COLO668 (cell line): Measurements from ENCODE around the gene VEGFA.
A peak's percentile ranks its signal among the peaks of the same experiment; 100 is the strongest.

Experiments used
- DNase-seq: peaks from one replicate; lab custom pipeline; 2025; ENCODE audit not compliant: unreplicated experiment; lab: John Stamatoyannopoulos, UW

The VEGFA gene

DNA sequence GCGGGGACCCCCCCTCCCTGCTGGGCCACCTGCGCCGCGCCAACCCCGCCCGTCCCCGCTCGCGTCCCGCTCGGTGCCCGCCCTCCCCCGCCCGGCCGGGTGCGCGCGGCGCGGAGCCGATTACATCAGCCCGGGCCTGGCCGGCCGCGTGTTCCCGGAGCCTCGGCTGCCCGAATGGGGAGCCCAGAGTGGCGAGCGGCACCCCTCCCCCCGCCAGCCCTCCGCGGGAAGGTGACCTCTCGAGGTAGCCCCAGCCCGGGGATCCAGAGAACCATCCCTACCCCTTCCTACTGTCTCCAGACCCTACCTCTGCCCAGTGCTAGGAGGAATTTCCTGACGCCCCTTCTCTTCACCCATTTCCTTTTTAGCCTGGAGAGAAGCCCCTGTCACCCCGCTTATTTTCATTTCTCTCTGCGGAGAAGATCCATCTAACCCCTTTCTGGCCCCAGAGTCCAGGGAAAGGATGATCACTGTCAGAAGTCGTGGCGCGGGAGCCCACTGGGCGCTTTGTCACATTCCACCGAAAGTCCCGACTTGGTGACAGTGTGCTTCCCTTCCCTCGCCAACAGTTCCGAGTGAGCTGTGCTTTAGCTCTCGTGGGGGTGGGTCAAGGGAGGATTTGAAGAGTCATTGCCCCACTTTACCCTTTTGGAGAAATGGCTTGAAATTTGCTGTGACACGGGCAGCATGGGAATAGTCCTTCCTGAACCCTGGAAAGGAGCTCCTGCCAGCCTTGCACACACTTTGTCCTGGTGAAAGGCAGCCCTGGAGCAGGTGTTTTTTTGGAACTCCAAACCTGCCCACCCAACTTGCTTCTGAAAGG lies 2.1 kb downstream of the VEGFA start:
- DNase-seq = peak; percentile 81

DNA sequence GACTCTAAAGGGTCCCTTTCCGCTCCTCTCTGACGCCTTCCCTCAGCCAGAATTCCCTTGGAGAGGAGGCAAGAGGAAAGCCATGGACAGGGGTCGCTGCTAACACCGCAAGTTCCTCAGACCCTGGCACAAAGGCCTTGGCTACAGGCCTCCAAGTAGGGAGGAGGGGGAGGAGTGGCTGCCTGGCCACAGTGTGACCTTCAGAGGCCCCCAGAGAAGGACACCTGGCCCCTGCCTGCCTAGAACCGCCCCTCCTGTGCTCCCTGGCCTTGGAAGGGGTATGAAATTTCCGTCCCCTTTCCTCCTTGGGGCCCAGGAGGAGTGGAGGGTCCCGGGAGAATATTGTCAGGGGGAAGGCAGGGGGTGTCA lies 2.7 kb downstream of the VEGFA start:
- DNase-seq = peak; percentile 36

DNA sequence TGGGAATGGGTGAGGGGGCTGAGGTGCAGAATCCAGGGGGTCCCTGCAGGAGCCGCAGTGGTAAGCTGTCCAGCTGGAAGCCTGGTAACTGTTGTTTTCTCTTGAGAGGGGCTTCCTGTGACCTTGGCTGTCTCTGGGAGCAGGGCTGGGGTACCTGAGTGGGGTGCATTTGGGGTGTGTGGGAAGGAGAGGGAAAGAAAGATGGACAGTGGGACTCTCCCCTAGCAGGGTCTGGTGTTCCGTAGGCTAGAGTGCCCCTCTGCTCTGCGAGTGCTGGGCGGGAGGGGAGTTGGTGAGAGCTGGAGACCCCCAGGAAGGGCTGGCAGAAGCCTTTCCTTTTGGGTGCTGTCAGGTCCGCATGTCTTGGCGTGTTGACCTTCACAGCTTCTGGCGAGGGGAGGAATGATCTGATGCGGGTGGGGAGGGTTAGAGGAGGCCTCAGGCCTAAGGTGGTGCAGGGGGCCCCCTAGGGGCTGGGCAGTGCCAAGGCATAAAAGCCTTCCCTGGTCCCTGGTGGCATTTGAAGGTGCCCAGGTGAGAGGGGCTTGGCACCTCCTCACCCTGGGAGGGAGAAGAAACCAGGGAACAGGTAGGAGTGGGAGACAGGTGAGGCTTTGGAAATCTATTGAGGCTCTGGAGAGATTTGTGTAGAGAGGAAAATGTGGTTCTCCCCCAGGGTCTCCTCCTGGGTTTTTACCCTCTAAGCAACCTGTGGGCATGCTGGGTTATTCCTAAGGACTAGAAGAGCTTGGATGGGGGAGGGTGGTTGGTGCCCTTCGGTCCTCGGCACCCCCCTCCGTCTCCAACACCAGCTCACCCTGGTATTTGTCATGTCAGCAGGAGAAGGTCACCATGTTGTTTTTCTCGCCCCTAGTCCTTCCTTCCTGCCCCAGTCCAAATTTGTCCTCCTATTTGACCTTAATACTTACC lies 3.3 kb downstream of the VEGFA start:
- DNase-seq = peak; percentile 66

DNA sequence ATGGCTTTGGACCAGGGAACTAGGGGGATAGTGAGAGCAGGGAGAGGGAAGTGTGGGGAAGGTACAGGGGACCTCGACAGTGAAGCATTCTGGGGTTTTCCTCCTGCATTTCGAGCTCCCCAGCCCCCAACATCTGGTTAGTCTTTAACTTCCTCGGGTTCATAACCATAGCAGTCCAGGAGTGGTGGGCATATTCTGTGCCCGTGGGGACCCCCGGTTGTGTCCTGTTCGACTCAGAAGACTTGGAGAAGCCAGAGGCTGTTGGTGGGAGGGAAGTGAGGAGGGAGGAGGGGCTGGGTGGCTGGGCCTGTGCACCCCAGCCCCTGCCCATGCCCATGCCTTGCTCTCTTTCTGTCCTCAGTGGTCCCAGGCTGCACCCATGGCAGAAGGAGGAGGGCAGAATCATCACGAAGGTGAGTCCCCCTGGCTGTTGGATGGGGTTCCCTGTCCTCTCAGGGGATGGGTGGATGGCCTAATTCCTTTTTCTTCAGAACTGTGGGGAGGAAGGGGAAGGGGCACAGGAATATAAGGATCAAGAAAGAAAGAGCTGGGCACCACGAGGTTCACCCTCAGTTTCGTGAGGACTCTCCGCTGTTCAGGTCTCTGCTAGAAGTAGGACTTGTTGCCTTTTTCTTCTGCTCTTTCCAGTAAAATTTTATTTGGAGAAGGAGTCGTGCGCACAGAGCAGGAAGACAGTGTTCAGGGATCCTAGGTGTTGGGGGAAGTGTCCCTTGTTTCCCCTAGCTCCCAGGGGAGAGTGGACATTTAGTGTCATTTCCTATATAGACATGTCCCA lies 4.2 kb downstream of the VEGFA start:
- DNase-seq = no peak

DNA sequence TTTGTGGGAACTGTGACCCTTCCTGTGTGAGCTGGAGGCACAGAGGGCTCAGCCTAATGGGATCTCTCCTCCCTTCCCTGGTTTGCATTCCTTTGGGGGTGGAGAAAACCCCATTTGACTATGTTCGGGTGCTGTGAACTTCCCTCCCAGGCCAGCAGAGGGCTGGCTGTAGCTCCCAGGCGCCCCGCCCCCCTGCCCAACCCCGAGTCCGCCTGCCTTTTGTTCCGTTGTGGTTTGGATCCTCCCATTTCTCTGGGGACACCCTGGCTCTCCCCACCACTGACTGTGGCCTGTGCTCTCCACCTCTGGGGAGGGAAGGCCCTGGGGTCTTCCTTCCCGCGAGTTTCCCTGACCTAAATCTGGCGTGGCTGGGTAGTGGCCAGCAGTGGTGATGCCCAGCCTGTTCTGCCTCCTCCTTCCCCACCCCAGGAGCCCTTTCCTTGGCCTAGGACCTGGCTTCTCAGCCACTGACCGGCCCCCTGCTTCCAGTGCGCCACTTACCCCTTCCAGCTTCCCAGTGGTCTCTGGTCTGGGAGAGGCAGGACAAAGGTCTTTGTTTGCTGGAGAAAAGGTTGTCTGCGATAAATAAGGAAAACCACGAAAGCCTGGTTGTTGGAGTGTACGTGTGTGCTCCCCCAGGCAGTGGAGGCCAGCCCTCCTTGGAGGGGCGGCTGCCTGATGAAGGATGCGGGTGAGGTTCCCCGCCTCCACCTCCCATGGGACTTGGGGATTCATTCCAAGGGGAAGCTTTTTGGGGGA lies 4.9 kb downstream of the VEGFA start:
- DNase-seq = peak; percentile 68

DNA sequence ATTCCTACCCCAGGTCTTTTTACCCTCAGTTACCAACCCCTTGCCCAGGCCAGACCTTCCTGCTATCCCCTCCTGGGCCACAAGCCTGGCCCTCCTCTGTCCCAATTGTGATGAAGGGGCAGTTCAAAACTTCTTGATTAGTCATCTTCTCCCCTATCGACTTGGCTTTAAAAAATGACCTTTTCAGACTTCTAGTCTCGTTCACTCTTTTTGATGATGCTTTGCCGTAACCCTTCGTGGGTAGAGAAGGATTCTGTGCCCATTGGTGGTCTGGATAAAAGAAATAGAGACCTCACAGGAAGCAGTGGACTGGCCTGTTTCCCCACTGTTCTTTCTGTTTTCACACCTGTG lies 5.5 kb downstream of the VEGFA start:
- no peak for DNase-seq

DNA sequence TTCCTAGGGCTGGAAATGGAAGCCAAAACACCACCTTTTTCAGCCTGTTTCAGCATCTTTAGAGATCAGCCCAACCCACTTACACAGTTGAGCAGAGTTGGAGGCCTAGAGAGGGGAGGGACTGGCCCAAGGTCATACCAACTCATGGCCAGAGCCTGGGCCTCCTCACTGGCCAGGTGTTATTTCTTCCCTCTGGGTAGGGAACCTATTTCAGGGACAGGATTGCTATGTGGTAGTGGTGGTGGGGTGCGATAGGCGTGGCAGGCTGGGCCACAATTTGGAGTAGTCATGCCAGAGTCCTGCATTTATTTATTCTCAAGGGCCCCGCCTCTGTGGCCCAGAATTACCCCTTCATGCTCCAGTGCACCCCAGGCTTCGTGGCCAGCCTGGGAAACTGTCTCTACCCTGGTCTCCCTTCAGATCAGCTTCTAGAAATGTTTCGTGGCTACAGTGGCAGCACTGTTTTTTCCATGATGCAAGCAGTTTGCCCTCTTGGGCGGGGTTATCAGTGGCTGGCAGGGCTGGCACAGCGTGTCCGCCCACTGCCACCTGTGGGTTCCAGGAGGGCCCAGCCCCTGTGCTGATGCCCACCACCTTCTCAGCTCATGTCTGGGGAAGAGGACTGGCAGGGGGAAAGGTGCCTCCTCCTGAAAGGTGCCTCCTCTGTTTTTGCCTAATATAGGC lies 6.2 kb downstream of the VEGFA start:
- DNase-seq = peak; percentile 2

DNA sequence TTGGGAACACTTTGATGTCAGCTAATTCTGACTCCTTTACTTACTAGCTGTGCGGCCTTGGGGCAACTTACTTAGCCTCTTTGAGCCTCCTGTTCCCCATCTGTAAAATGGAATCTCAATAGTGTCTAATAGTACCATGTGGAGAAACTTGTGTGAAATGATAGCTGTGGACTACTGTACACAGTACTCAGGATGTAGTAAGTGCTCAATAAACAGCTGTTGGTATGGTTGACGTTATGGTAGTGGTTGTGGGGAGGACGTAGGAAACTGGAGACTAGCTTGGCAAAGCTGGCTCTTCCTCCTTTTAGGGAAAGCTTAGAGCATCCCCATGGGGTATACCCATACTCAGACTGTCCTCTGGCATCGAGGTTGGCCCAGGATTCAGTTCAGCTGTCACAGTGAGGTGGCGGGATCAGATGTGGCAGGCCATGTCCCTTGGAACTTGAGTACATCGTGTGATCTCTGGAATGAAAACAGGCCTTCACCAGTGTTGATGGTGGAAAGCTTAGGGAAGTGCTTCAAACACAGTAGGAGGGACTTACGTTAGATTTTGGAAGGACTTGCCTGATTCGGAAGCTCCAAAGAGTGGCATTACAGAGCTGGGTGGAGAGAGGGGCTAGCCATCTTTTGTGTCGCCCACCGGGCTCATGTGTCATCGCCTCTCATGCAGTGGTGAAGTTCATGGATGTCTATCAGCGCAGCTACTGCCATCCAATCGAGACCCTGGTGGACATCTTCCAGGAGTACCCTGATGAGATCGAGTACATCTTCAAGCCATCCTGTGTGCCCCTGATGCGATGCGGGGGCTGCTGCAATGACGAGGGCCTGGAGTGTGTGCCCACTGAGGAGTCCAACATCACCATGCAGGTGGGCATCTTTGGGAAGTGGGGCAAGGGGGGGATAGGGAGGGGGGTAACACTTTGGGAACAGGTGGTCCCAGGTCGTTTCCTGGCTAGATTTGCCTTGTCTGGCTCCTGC lies 7.1 kb downstream of the VEGFA start:
- no peak for DNase-seq

DNA sequence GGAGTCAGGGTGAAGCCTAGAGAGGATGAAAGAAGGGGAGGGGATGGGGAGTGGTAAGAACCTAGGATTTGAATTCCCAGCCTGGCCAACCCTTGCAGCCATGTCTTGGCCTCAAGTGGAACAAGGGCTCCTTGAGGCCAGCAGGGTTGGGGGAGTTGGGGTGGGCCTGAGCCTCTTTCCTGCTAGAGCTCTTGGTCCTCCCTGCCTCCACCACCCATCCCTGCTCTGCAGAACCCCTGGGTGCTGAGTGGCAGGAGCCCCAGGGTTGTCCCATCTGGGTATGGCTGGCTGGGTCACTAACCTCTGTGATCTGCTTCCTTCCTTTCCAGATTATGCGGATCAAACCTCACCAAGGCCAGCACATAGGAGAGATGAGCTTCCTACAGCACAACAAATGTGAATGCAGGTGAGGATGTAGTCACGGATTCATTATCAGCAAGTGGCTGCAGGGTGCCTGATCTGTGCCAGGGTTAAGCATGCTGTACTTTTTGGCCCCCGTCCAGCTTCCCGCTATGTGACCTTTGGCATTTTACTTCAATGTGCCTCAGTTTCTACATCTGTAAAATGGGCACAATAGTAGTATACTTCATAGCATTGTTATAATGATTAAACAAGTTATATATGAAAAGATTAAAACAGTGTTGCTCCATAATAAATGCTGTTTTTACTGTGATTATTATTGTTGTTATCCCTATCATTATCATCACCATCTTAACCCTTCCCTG lies 8.3 kb downstream of the VEGFA start:
- DNase-seq = no peak

DNA sequence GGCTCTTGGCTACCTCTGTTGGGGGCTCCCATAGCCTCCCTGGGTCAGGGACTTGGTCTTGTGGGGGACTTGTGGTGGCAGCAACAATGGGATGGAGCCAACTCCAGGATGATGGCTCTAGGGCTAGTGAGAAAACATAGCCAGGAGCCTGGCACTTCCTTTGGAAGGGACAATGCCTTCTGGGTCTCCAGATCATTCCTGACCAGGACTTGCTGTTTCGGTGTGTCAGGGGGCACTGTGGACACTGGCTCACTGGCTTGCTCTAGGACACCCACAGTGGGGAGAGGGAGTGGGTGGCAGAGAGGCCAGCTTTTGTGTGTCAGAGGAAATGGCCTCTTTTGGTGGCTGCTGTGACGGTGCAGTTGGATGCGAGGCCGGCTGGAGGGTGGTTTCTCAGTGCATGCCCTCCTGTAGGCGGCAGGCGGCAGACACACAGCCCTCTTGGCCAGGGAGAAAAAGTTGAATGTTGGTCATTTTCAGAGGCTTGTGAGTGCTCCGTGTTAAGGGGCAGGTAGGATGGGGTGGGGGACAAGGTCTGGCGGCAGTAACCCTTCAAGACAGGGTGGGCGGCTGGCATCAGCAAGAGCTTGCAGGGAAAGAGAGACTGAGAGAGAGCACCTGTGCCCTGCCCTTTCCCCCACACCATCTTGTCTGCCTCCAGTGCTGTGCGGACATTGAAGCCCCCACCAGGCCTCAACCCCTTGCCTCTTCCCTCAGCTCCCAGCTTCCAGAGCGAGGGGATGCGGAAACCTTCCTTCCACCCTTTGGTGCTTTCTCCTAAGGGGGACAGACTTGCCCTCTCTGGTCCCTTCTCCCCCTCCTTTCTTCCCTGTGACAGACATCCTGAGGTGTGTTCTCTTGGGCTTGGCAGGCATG lies 9.2 kb downstream of the VEGFA start:
- no peak for DNase-seq

DNA sequence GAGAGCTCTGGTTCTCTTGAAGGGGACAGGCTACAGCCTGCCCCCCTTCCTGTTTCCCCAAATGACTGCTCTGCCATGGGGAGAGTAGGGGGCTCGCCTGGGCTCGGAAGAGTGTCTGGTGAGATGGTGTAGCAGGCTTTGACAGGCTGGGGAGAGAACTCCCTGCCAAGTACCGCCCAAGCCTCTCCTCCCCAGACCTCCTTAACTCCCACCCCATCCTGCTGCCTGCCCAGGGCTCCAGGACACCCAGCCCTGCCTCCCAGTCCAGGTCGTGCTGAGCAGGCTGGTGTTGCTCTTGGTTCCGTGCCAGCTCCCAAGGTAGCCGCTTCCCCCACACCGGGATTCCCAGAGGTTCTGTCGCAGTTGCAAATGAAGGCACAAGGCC lies 9.8 kb downstream of the VEGFA start:
- no peak for DNase-seq

DNA sequence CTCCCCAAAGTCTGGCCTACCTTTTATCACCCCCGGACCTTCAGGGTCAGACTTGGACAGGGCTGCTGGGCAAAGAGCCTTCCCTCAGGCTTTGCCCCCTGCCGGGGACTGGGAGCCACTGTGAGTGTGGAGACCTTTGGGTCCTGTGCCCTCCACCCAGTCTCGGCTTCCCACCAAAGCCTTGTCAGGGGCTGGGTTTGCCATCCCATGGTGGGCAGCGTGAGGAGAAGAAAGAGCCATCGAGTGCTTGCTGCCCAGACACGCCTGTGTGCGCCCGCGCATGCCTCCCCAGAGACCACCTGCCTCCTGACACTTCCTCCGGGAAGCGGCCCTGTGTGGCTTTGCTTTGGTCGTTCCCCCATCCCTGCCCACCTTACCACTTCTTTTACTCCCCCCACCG lies 10.3 kb downstream of the VEGFA start:
- DNase-seq = no peak

DNA sequence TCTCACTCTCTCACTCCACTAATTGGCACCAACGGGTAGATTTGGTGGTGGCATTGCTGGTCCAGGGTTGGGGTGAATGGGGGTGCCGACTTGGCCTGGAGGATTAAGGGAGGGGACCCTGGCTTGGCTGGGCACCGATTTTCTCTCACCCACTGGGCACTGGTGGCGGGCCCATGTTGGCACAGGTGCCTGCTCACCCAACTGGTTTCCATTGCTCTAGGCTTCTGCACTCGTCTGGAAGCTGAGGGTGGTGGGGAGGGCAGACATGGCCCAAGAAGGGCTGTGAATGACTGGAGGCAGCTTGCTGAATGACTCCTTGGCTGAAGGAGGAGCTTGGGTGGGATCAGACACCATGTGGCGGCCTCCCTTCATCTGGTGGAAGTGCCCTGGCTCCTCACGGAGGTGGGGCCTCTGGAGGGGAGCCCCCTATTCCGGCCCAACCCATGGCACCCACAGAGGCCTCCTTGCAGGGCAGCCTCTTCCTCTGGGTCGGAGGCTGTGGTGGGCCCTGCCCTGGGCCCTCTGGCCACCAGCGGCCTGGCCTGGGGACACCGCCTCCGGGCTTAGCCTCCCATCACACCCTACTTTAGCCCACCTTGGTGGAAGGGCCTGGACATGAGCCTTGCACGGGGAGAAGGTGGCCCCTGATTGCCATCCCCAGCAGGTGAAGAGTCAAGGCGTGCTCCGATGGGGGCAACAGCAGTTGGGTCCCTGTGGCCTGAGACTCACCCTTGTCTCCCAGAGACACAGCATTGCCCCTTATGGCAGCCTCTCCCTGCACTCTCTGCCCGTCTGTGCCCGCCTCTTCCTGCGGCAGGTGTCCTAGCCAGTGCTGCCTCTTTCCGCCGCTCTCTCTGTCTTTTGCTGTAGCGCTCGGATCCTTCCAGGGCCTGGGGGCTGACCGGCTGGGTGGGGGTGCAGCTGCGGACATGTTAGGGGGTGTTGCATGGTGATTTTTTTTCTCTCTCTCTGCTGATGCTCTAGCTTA lies 11.2 kb downstream of the VEGFA start:
- DNase-seq = no peak

DNA sequence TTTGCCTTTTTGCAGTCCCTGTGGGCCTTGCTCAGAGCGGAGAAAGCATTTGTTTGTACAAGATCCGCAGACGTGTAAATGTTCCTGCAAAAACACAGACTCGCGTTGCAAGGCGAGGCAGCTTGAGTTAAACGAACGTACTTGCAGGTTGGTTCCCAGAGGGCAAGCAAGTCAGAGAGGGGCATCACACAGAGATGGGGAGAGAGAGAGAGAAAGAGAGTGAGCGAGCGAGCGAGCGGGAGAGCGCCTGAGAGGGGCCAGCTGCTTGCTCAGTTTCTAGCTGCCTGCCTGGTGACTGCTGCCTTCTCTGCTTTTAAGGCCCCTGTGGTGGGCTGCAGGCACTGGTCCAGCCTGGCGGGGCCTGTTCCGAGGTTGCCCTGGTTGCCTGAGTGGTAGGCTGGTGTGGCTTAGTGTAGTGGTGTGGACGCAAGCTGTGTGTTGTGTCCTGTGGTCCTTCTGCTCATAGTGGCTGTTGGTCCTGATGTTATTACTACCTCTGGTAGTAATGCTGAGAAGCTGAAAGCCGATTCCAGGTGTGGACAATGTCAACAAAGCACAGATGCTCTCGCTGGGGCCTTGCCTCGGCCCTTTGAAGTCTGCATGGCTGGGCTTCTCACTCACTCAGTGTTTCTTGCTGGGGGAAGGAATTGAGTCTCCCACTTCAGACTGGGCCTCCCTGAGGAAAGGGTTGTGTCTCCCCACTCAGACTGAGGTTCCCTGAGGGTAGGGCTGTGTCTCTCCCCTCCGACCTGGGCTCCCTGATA lies 12.1 kb downstream of the VEGFA start:
- peak; percentile 7 for DNase-seq

DNA sequence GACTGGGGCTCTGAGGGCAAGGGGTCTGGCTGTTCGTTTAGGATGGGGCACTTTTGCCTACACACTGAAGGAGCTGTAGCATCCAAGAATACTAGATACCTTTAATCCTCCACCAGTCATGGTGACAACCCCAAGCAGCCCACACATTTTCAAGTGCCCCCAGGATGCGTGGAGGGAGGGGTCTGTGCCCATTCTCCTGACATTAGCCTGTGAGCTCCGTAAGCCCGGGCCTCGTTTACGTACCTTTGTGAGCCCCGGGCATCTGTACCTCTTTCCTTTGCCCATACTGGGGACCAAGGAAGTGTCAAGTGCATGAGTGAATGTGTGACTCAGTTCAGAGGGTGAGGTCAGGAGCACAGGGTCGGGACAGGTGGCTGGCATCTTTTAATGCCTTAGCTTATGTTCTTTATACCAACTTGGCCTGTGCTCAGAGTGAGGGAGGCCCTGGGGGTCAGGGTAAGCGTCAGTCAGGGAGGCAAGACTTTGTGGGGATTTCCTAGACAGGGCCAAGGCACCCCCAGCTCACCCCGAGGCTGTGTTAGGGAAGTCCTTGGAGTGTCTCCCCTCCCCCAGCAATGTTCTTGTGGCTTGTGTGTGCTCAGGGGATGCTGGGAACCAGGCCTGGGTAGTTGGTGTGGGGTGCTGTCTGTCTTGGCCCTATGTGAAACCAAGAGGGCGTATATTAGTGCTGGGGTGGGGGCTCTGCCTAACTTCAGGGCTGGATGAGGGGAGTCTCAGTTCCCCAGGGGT lies 12.9 kb downstream of the VEGFA start:
- no peak for DNase-seq
